PC-9 (cell line): ENCODE data around the gene HOXD3. TPM values are rescaled to one million over a fixed set of nuclear protein-coding genes. Genes with fewer than 3 reads are reported as not detected.

Experiments used
- BruUV-seq: library from RNA; stranded (reverse); fragments of 400-500 nt; replicated peaks from 2 replicates; lab custom pipeline; 2021; lab: Mats Ljungman, UMichigan
- CTCF ChIA-PET: fragments of 300-600 bp; sonication (Branson Sonifier 250); formaldehyde crosslinking; loops from one replicate; lab custom pipeline; 2022; ENCODE audit warnings: antibody characterized with exemption; lab: Charles Lee
- POLR2A ChIA-PET: fragments of 300-600 bp; sonication (Branson Sonifier 250); formaldehyde crosslinking; loops from one replicate; lab custom pipeline; 2022; ENCODE audit warnings: antibody characterized with exemption; ENCODE audit not compliant: unreplicated experiment; lab: Charles Lee
- DNase-seq, 2 experiments: peaks; one replicate each; pipeline versions ENCODE4 v3.0.0 to v3.0.0-alpha.2; 2015 to 2022; ENCODE audit warnings: mixed read lengths in 1 of 2
- H2AFZ ChIP-seq: fragments of 200-600 bp; sonication (generic); 2 replicates; pipeline ENCODE4 v1.8.1; 2017; ENCODE audit warnings: antibody characterized with exemption
- H3F3A ChIP-seq: fragments of 200-600 bp; sonication (generic); 2 replicates; pipeline ENCODE4 v1.8.1; 2017; ENCODE audit warnings: antibody characterized with exemption, mild to moderate bottlenecking, low read depth; ENCODE audit not compliant: insufficient read depth
- H3K27ac ChIP-seq: fragments of 200-600 bp; sonication (generic); 2 replicates; pipeline ENCODE4 v1.6.1; 2016; ENCODE audit warnings: mixed run types
- H3K27me3 ChIP-seq: fragments of 200-600 bp; sonication (generic); 2 replicates; pipeline ENCODE4 v1.6.1; 2016; ENCODE audit warnings: low read depth, mixed run types; ENCODE audit not compliant: insufficient read depth
- H3K36me3 ChIP-seq: fragments of 200-600 bp; sonication (generic); 2 replicates; pipeline ENCODE4 v1.6.1; 2016; ENCODE audit warnings: low read depth, mixed run types
- H3K4me1 ChIP-seq: fragments of 200-600 bp; sonication (generic); replicated peaks from 2 replicates; pipeline ENCODE4 v1.6.1; 2016; ENCODE audit warnings: mixed run types; ENCODE audit not compliant: insufficient read depth
- H3K4me2 ChIP-seq: fragments of 200-600 bp; sonication (generic); 2 replicates; pipeline ENCODE4 v1.6.1; 2017; ENCODE audit warnings: mixed run types
- H3K4me3 ChIP-seq: fragments of 200-600 bp; sonication (generic); 2 replicates; pipeline ENCODE4 v1.6.1; 2016; ENCODE audit warnings: mixed run types
- H3K79me2 ChIP-seq: fragments of 200-600 bp; sonication (generic); 2 replicates; pipeline ENCODE4 v1.6.1; 2017; ENCODE audit warnings: low read depth, mixed run types
- H3K9me2 ChIP-seq: fragments of 200-600 bp; sonication (generic); 2 replicates; pipeline ENCODE4 v1.8.1; 2017; ENCODE audit warnings: mild to moderate bottlenecking; ENCODE audit not compliant: insufficient read depth
- H3K9me3 ChIP-seq: fragments of 200-600 bp; sonication (generic); 2 replicates; pipeline ENCODE4 v1.8.1; 2016; ENCODE audit warnings: low read depth; ENCODE audit not compliant: insufficient read depth
- H4K20me1 ChIP-seq: fragments of 200-600 bp; sonication (generic); 2 replicates; pipeline ENCODE4 v1.8.1; 2017; ENCODE audit not compliant: insufficient read depth
- EZH2 ChIP-seq: fragments of 200-600 bp; sonication (generic); IDR thresholded peaks from 2 replicates; pipeline ENCODE4 v1.8.0; 2017; ENCODE audit warnings: antibody characterized with exemption, low read depth
- intact Hi-C: fragments of 100-400 bp; cut with micrococcal nuclease; formaldehyde crosslinking; loops from one replicate; pipeline ENCODE4 v1.10.0; 2022; ENCODE audit not compliant: unreplicated experiment
- total RNA-seq: library from RNA; stranded (reverse); gene quantifications from 2 replicates; pipeline ENCODE4 v1.2.3, GENCODE V29; 2021
- TF ChIP-seq, protein P1 (sequence below): fragments of 200-600 bp; sonication (generic); conservative IDR thresholded peaks from 2 replicates; pipeline ENCODE4 v1.6.1; 2017; ENCODE audit warnings: mixed run types, antibody characterized with exemption, mild to moderate bottlenecking, moderate library complexity

HOXD3 gene
- total RNA-seq, 1 experiment from 2014 or later: not detected

DNA sequence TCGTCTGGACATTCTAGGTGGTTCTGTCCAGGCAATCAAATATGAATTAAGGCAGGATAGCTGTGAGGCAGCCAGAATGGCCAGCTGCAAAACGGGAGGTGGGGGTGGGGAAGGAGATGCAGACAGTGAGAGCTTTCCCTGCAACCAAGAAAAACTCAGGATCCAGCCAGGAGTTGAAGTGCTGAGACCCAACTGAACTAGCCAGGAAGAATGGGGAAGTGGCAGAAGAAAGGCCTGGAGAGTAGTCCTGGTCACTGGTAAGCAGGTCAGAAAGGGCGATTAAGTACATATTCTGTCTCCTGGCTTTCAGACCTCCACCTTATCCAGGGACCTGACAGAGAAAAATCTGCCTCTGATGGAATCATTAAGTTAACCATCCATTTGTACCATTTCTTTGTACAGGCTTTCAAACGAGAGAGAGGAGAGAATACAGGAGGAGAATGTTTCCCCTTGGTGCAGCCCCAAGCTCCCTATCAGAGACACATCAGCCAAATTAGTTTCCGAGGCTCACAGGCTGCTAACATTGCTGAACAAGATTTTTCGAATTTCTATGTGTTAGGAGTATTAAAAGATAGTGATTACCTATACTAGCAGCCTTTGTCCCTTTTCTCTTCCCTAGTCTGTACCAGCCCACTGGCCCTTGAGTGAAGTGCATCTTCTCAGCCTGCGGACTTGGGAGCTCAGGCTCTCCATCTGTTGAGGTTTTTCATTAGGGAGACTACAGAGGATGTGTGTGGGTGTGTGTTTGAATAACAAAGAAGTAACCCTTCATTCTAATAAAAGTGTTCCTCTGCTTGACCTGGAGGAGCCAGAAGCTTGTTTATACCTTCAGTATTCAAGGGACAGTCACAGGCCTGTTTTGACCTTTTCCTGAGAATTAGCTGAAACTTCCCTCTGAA is 18.9 kb downstream of the HOXD3 start:
- H3K4me2 ChIP-seq: no peak overlapping the region
- CTCF ChIA-PET: no interaction called here
- H3K4me1 ChIP-seq: no peaks in the 10 kb centered on the region
- no peaks in the 10 kb centered on the region for H3K9me3 ChIP-seq
- no peaks in the 10 kb centered on the region for H3F3A ChIP-seq
- POLR2A ChIA-PET: no interaction called here
- H3K4me3 ChIP-seq: no peak overlapping the region
- H3K9me2 ChIP-seq: no peaks in the 10 kb centered on the region
- H3K79me2 ChIP-seq: no peaks in the 10 kb centered on the region
- H3K27me3 ChIP-seq: peaks cover 67% of the 10 kb centered on the region
- TF ChIP-seq, protein P1, sequence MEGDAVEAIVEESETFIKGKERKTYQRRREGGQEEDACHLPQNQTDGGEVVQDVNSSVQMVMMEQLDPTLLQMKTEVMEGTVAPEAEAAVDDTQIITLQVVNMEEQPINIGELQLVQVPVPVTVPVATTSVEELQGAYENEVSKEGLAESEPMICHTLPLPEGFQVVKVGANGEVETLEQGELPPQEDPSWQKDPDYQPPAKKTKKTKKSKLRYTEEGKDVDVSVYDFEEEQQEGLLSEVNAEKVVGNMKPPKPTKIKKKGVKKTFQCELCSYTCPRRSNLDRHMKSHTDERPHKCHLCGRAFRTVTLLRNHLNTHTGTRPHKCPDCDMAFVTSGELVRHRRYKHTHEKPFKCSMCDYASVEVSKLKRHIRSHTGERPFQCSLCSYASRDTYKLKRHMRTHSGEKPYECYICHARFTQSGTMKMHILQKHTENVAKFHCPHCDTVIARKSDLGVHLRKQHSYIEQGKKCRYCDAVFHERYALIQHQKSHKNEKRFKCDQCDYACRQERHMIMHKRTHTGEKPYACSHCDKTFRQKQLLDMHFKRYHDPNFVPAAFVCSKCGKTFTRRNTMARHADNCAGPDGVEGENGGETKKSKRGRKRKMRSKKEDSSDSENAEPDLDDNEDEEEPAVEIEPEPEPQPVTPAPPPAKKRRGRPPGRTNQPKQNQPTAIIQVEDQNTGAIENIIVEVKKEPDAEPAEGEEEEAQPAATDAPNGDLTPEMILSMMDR: no peak
- no peak for TF ChIP-seq EZH2
- H3K36me3 ChIP-seq: no peaks in the 10 kb centered on the region
- intact Hi-C loops: no loop called here
- BruUV-seq: no TSS peak
- no peak overlapping the region for H3K27ac ChIP-seq
- no peak overlapping the region for H2AFZ ChIP-seq
- H4K20me1 ChIP-seq: no peaks in the 10 kb centered on the region
- DNase-seq: no peak

DNA sequence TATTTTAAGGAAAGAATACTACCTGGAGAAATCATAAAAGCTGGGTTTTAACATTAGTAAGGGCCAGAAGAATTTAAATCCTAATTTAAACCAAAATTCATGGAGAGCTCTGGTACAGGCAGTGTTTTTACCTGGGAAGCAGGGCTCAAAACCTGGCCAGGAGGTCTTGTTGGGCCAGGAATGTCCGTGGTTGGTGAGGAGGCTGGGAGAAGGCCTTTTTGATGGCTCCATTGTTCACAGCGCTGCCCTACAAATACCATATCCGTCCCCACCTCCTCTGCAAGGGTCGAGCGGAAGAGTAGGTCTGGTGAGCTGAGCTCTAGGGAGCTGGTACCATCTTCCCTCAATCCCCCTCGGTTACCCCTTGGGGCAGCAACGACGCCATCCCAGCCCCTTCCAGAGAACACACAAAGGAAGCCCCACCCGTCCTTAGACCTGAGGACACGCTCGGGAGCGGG is 20.5 kb downstream of the HOXD3 start:
- H2AFZ ChIP-seq: no peak overlapping the region
- no peaks in the 10 kb centered on the region for H4K20me1 ChIP-seq
- no peak overlapping the region for H3K27ac ChIP-seq
- ChIA-PET CTCF (no interaction called here), POLR2A (no interaction called here)
- DNase-seq: no peak
- no peak overlapping the region for H3K4me3 ChIP-seq
- intact Hi-C loops: no loop called here
- no peaks in the 10 kb centered on the region for H3K79me2 ChIP-seq
- H3K9me3 ChIP-seq: no peaks in the 10 kb centered on the region
- H3K27me3 ChIP-seq: peaks cover 74% of the 10 kb centered on the region
- no peaks in the 10 kb centered on the region for H3K36me3 ChIP-seq
- no peaks in the 10 kb centered on the region for H3F3A ChIP-seq
- H3K4me1 ChIP-seq: no peaks in the 10 kb centered on the region
- TF ChIP-seq, protein P1: no peak
- no peak for TF ChIP-seq EZH2
- no TSS peak for BruUV-seq
- no peaks in the 10 kb centered on the region for H3K9me2 ChIP-seq
- H3K4me2 ChIP-seq: no peak overlapping the region

DNA sequence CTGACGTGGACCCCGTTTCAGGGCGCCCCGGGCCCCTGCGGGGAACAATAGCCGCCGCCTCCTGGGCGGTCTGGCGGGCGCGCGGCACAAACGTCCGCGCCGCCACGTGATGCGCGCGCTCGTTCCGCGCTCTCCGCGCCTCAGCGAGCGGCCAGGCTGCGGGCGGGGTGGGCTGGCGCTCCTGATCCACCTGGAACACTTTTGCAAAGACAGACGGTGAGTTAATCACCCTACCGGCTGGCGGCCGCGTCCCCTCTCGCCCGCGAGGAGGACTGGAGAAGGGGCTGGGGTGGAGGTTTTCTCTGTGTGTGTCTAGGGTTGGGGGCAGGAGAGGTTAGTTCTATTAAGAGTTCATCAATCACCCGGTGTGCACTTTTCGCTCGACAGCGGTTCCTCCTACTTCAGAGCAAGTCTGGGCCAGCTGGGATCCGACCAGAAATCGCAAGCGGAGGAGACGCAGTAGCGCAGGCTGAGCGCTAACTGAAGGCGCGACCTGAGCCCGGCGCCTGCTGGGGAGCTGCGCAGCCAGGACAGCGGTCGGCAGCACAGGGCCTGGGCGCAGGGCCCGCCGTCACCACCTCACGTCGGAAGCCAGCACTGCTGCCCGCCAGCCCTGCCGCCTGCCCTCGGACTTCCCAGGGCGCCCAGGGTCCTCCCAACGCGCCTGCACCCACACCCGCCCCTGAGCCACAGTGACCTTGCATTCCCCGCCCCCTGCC is 21.1 kb downstream of the HOXD3 start:
- ChIA-PET POLR2A (no interaction called here), CTCF (no interaction called here)
- Histone ChIP-seq H3K27me3 (peaks cover 68% of the 10 kb centered on the region), H3K79me2 (no peaks in the 10 kb centered on the region), H3K9me3 (no peaks in the 10 kb centered on the region), H3F3A (no peaks in the 10 kb centered on the region), H3K4me2 (no peak overlapping the region), H3K27ac (no peak overlapping the region), H3K4me1 (no peaks in the 10 kb centered on the region), H3K4me3 (no peak overlapping the region), H3K9me2 (no peaks in the 10 kb centered on the region), H2AFZ (no peak overlapping the region), H3K36me3 (no peaks in the 10 kb centered on the region), H4K20me1 (no peaks in the 10 kb centered on the region)
- DNase-seq: no peak
- BruUV-seq: no TSS peak
- intact Hi-C loops: no loop called here
- TF ChIP-seq, protein P1: no peak
- no peak for TF ChIP-seq EZH2
